ENCODE results near the gene CACNA1I. TPM values are rescaled to one million over a fixed set of nuclear protein-coding genes. Genes with fewer than 3 reads are reported as not detected.

Gene CACNA1I
- total RNA-seq, 4 donors from 2014 or later, result not detected

DNA sequence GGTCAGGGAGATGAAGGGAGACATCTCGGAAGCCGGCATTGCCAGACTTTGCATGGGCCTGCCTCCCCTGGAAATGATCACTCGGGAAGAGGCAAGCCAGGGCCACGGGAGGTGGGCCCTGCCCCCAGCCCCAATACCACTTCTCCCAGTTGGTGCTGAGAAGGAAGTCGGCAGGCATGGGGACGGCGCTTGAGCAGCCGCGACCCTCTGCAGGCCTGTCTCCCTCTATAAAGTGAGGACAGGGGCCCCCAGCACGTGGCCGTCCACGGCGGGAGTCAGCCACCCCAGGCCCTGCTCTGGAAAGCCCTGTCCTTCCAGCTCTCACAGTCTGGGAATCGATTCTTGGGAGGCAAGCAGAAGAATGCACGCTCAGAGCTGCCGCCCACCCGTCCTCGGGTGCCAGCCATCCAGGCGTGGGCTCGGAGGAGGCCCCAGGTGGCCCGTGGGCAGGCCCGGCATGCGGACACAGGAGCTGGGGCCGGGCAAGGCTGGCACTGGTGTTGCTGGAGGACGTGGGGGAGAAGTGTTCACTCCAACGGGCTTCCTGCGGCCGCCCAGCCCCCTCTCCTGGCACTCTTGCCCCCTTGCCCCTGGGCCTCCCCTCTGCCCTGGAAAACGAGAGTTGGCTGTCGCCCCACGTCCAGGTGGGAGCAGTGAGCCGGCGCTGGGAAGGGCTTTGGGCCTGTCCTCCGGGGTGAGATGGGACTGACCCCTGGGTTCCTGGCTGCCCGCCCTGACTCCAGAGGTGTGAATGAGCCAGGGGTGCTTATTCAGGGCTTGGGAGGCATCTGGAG lies 77.5 kb downstream of the CACNA1I start:
- Histone ChIP-seq H3K4me1 (no peaks in the 10 kb centered on the region), H3K27ac (no peak overlapping the region), H3K9me3 (no peaks in the 10 kb centered on the region), H3K4me3 (no peak overlapping the region), H3K27me3 (peaks cover 0 to 4% (median 0%) of the 10 kb centered on the region in 3 donors), H3K36me3 (no peaks in the 10 kb centered on the region)
- DNase-seq (no peak), ATAC-seq (no peak)
- intact Hi-C loops (cut with DNase I; ENCODE audit: low total_unique reads), result no loop called here
- no peak for TF ChIP-seq POLR2A (IDR thresholded peaks at IDR 0.05)
- TF ChIP-seq, protein P1, sequence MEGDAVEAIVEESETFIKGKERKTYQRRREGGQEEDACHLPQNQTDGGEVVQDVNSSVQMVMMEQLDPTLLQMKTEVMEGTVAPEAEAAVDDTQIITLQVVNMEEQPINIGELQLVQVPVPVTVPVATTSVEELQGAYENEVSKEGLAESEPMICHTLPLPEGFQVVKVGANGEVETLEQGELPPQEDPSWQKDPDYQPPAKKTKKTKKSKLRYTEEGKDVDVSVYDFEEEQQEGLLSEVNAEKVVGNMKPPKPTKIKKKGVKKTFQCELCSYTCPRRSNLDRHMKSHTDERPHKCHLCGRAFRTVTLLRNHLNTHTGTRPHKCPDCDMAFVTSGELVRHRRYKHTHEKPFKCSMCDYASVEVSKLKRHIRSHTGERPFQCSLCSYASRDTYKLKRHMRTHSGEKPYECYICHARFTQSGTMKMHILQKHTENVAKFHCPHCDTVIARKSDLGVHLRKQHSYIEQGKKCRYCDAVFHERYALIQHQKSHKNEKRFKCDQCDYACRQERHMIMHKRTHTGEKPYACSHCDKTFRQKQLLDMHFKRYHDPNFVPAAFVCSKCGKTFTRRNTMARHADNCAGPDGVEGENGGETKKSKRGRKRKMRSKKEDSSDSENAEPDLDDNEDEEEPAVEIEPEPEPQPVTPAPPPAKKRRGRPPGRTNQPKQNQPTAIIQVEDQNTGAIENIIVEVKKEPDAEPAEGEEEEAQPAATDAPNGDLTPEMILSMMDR (IDR thresholded peaks at IDR 0.05 in 4 of 5, conservative IDR thresholded peaks at IDR 0.05 in 1 of 5), result no peak
- in situ Hi-C loops (cut with MboI; ENCODE audit: low sequenced_read_pairs in 4 of 4), result no loop called here

DNA sequence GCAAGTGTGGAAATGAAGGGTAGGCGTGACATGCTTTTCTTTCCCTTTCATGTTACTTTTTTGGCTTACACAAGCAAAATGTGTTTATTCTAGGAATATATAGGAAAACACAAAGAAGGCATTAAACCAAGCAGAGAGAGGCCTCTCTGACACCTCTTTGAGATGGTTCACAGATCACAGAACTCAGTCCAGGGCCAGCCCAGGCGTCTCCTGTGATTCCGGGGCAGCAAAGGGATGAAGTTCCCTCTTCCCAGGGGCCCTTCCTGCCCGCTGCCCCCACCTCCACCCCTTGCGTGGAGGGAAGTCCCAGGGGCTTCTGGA lies 78.0 kb downstream of the CACNA1I start:
- ATAC-seq, result no peak
- intact Hi-C loops (cut with DNase I; ENCODE audit: low total_unique reads), result no loop called here
- in situ Hi-C loops (cut with MboI; ENCODE audit: low sequenced_read_pairs in 4 of 4), result no loop called here
- no peak for TF ChIP-seq POLR2A (IDR thresholded peaks at IDR 0.05)
- TF ChIP-seq, protein P1 (IDR thresholded peaks at IDR 0.05 in 4 of 5, conservative IDR thresholded peaks at IDR 0.05 in 1 of 5), result no peak
- Histone ChIP-seq H3K27ac (no peak overlapping the region), H3K27me3 (peaks cover 0 to 4% (median 0%) of the 10 kb centered on the region in 3 donors), H3K4me3 (no peak overlapping the region), H3K36me3 (no peaks in the 10 kb centered on the region), H3K9me3 (no peaks in the 10 kb centered on the region), H3K4me1 (no peaks in the 10 kb centered on the region)
- DNase-seq, result no peak

DNA sequence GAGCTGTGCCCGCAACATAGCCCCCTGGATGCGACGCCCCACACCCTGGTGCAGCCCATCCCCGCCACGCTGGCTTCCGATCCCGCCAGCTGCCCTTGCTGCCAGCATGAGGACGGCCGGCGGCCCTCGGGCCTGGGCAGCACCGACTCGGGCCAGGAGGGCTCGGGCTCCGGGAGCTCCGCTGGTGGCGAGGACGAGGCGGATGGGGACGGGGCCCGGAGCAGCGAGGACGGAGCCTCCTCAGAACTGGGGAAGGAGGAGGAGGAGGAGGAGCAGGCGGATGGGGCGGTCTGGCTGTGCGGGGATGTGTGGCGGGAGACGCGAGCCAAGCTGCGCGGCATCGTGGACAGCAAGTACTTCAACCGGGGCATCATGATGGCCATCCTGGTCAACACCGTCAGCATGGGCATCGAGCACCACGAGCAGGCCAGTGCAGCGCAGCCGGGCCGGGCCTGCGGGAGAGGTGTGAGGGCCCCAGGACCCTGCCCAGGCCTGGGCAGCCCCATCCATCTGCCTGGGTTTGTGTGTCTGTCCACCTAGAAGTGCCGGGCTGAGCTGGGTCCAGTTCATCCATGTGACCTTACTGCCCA lies 79.0 kb downstream of the CACNA1I start:
- peaks cover 0 to 4% (median 0%) of the 10 kb centered on the region in 3 donors for H3K27me3 ChIP-seq

DNA sequence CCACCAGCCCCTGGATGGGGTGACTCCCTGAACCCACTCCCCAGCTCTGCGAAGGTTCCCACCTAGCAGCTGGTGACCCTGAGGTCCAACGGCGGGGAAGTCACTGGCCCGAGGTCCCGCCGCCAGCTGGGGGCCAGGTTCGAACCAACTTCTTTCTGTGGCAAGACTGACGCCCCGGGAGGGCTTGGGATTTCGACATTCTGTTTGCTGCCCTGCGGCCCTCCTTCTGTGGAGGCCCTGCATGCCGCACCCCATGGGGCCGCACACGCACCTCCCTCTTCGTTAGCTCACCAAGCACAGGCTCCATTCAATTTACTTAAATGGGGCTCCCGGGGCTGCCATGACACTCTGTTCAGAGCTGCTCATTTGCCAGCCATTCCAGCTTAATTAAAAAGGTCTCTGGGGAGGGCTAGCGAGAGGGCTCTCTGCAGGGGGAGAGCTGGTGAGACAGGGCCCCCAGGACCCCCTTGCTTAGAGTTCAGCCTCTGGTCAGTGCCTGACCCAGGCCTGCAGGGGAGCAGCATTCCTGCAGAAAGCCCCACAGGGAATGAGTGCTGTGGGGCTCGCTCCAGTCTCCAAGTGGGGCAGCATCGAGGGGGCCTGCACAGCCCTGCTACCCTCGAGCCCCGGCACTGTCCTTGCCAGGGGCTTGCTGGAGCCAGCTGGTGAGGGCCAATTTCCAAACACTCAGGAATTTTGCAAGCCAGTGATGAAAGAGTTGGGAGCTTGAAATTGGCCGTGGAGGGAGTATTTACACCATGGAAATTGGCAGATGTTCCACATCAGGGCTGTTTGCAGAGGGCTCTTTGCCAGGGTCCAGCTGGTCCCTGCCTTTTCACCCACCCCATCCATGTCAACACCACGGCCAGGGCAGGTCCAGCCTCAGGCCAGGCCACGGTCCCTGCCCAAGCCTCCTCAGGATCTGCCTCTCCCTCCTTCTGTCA lies 80.8 kb downstream of the CACNA1I start:
- Histone ChIP-seq H3K27ac (no peak overlapping the region), H3K27me3 (peaks cover 5 to 13% (median 10%) of the 10 kb centered on the region in 3 donors), H3K4me3 (no peak overlapping the region), H3K9me3 (no peaks in the 10 kb centered on the region), H3K36me3 (no peaks in the 10 kb centered on the region), H3K4me1 (no peaks in the 10 kb centered on the region)
- TF ChIP-seq, protein P1 (IDR thresholded peaks at IDR 0.05 in 4 of 5, conservative IDR thresholded peaks at IDR 0.05 in 1 of 5), result no peak
- TF ChIP-seq POLR2A (IDR thresholded peaks at IDR 0.05), result no peak
- in situ Hi-C loops (cut with MboI; ENCODE audit: low sequenced_read_pairs in 4 of 4), result no loop called here
- peak in 1 of 2 donors; percentile 18 for ATAC-seq
- intact Hi-C loops (cut with DNase I; ENCODE audit: low total_unique reads), result no loop called here
- peak in 1 of 2 donors; percentile 21 for DNase-seq

More for the DNA sequence above, 79.0 kb downstream of the CACNA1I start:
- Histone ChIP-seq H3K36me3 (no peaks in the 10 kb centered on the region), H3K4me3 (no peak overlapping the region), H3K4me1 (no peaks in the 10 kb centered on the region), H3K9me3 (no peaks in the 10 kb centered on the region), H3K27ac (no peak overlapping the region)
- in situ Hi-C loops (cut with MboI; ENCODE audit: low sequenced_read_pairs in 4 of 4) (no loop called here), intact Hi-C loops (cut with DNase I; ENCODE audit: low total_unique reads) (no loop called here)
- no peak for DNase-seq
- no peak for TF ChIP-seq POLR2A (IDR thresholded peaks at IDR 0.05)
- TF ChIP-seq, protein P1 (IDR thresholded peaks at IDR 0.05 in 4 of 5, conservative IDR thresholded peaks at IDR 0.05 in 1 of 5), result no peak
- ATAC-seq, result no peak
